NCI-H128 (cell line): ENCODE results near the gene SREBF2.
A peak's percentile ranks its signal among the peaks of the same experiment; 100 is the strongest.
"Not testable (repeated sequence)": the region's sequence is repeated elsewhere in the genome, so short reads cannot be mapped to it uniquely, and the experiment has no call there.

ENCODE experiments used
- DNase-seq: peaks from one replicate; lab custom pipeline; 2025; ENCODE audit not compliant: unreplicated experiment; lab: John Stamatoyannopoulos, UW

SREBF2 gene

GRCh38 chr22:41939981-41940831 is 107.3 kb downstream of the SREBF2 start:
- no peak for DNase-seq

- peak; percentile 31 for DNase-seq
Measured at GRCh38 chr22:41940832-41941765, 108.2 kb downstream of the SREBF2 start.

GRCh38 chr22:41943661-41944209 is 110.8 kb downstream of the SREBF2 start:
- no peak for DNase-seq

GRCh38 chr22:41946629-41947423 is 113.9 kb downstream of the SREBF2 start, which contains the start of gene CENPM:
Gene CENPM, minus strand, starts transcription at chr22:41947152. Its CDS starts 76 bp downstream, at chr22:41947076.
- peak; percentile 81 for DNase-seq

GRCh38 chr22:41947424-41948080 is 114.6 kb downstream of the SREBF2 start:
- no peak for DNase-seq

GRCh38 chr22:41948142-41948541 is 115.2 kb downstream of the SREBF2 start:
- DNase-seq = no peak

- not testable (repeated sequence) for DNase-seq
Measured at GRCh38 chr22:41948928-41949296, 116.0 kb downstream of the SREBF2 start.

- no peak for DNase-seq
Measured at GRCh38 chr22:41949297-41949965, 116.5 kb downstream of the SREBF2 start.

- DNase-seq = no peak
Measured at GRCh38 chr22:41951898-41952474, 119.1 kb downstream of the SREBF2 start, which contains the start of gene SMIM45. Gene SMIM45, plus strand, starts transcription at chr22:41952150.

GRCh38 chr22:41952713-41953112 is 119.8 kb downstream of the SREBF2 start:
- DNase-seq = no peak
